Frontal cortex (tissue), 4 donors: ENCODE results near the gene XAGE3. TPM values are rescaled to one million over a fixed set of nuclear protein-coding genes. Genes with fewer than 3 reads are reported as not detected.
"Not testable (repeated sequence)": the region's sequence is repeated elsewhere in the genome, so short reads cannot be mapped to it uniquely, and the experiment has no call there.

Experiments
- DNase-seq, 2 donors: peaks; one replicate each; pipeline ENCODE4 v3.0.0; 2012; ENCODE audit warnings: low spot score in 2 of 2
- FAIRE-seq: peaks from 2 replicates; lab custom pipeline; 2012; peaks lifted over from hg19 to GRCh38; lab: Jason Lieb, UNC
- total RNA-seq: library from RNA; depleted of rRNA; stranded (reverse); fragments of >200 nt; gene quantifications from one replicate; pipeline ENCODE4 v1.2.3, GENCODE V29; 2014
- donor health status: control.
- donor health status: control.
- donor health status: control.

XAGE3 gene
- total RNA-seq, 1 donor from 2014 or later, result not detected

GRCh38 chrX:52852110-52852860 is 15.6 kb downstream of the XAGE3 start:
- no peak for FAIRE-seq

GRCh38 chrX:52843619-52844018 is 24.3 kb downstream of the XAGE3 start:
- not testable (repeated sequence) for FAIRE-seq

More at GRCh38 chrX:52852110-52852860, 15.6 kb downstream of the XAGE3 start:
- no peak for DNase-seq

GRCh38 chrX:52839137-52839536 is 28.7 kb downstream of the XAGE3 start:
- FAIRE-seq (no peak), DNase-seq (no peak)

More at GRCh38 chrX:52843619-52844018, 24.3 kb downstream of the XAGE3 start:
- DNase-seq, result not testable (repeated sequence)

GRCh38 chrX:52830551-52830950 is 37.3 kb downstream of the XAGE3 start:
- DNase-seq (no peak), FAIRE-seq (no peak)

GRCh38 chrX:52824608-52825007 is 43.3 kb downstream of the XAGE3 start:
- DNase-seq, result no peak
- FAIRE-seq, result no peak

GRCh38 chrX:52821079-52821760 is 46.7 kb downstream of the XAGE3 start:
- DNase-seq (no peak), FAIRE-seq (no peak)

GRCh38 chrX:52819788-52820187 is 48.1 kb downstream of the XAGE3 start:
- DNase-seq (no peak), FAIRE-seq (no peak)

Other genes with a start within 250 kb of the XAGE3 start
- not detected for gene SSX7, start 213.2 kb downstream of the XAGE3 start, total RNA-seq
- not detected for gene SSX2, start 160.9 kb downstream of the XAGE3 start, total RNA-seq
- not detected for gene SSX2B, start 116.8 kb downstream of the XAGE3 start, total RNA-seq
- not detected for gene SPANXN5, start 70.7 kb downstream of the XAGE3 start, total RNA-seq
- gene XAGE5, start 56.8 kb downstream of the XAGE3 start, total RNA-seq, result not detected
- gene FAM156B, start 29.2 kb upstream of the XAGE3 start, total RNA-seq, result 22.0 TPM
- 6.5 TPM for gene FAM156A, start 90.4 kb upstream of the XAGE3 start, total RNA-seq
- 21.2 TPM for gene GPR173, start 180.7 kb upstream of the XAGE3 start, total RNA-seq
- gene TSPYL2, start 214.3 kb upstream of the XAGE3 start, total RNA-seq, result 10.2 TPM
- gene KANTR, start 226.1 kb upstream of the XAGE3 start, total RNA-seq, result 22.8 TPM